OCI-LY1 (cell line): ENCODE results near the gene GPR27.

ENCODE experiments used
- H2AFZ ChIP-seq: fragments of 200-600 bp; sonication (generic), shearing (Covaris generic); 2 replicates; pipeline ENCODE4 v1.6.0; 2014; ENCODE audit warnings: antibody characterized with exemption, mild to moderate bottlenecking, low read length
- H3F3A ChIP-seq: fragments of 200-600 bp; sonication (generic), shearing (Covaris generic); 2 replicates; pipeline ENCODE4 v1.6.0; 2014; ENCODE audit warnings: mild to moderate bottlenecking, antibody characterized with exemption, low read length, moderate library complexity; ENCODE audit not compliant: insufficient read depth
- H3K27ac ChIP-seq: fragments of 200-600 bp; sonication (generic); 2 replicates; pipeline ENCODE4 v1.5.1; 2014; ENCODE audit warnings: low read length, mixed run types, mild to moderate bottlenecking, low read depth; ENCODE audit not compliant: poor library complexity, severe bottlenecking
- H3K27me3 ChIP-seq: fragments of 200-600 bp; sonication (generic); 2 replicates; pipeline ENCODE4 v1.6.0; 2014; ENCODE audit warnings: antibody characterized with exemption, mild to moderate bottlenecking, low read length, moderate library complexity; ENCODE audit not compliant: insufficient read depth
- H3K36me3 ChIP-seq: fragments of 200-600 bp; sonication (generic); 2 replicates; pipeline ENCODE4 v1.6.1; 2014; ENCODE audit warnings: mild to moderate bottlenecking, antibody characterized with exemption, low read length, moderate library complexity, mixed read lengths; ENCODE audit not compliant: insufficient read depth
- H3K4me1 ChIP-seq: fragments of 200-600 bp; sonication (generic); 2 replicates; pipeline ENCODE4 v1.5.1; 2014; ENCODE audit warnings: mild to moderate bottlenecking, low read length, moderate library complexity; ENCODE audit not compliant: insufficient read depth, severe bottlenecking
- H3K4me2 ChIP-seq: fragments of 200-600 bp; sonication (generic), shearing (Covaris generic); 2 replicates; pipeline ENCODE4 v1.6.1; 2014; ENCODE audit warnings: low read length
- H3K4me3 ChIP-seq: fragments of 200-600 bp; sonication (generic); 2 replicates; pipeline ENCODE4 v1.5.1; 2014; ENCODE audit warnings: low read length, low read depth, mild to moderate bottlenecking, mixed read lengths; ENCODE audit not compliant: poor library complexity, severe bottlenecking
- H3K79me2 ChIP-seq: fragments of 200-600 bp; shearing (Covaris generic); 2 replicates; pipeline ENCODE4 v1.6.1; 2016; ENCODE audit warnings: mixed run types, low read length, mixed read lengths; ENCODE audit not compliant: insufficient read depth
- H3K9ac ChIP-seq: fragments of 200-600 bp; sonication (generic), shearing (Covaris generic); 2 replicates; pipeline ENCODE4 v1.6.1; 2014; ENCODE audit warnings: mild to moderate bottlenecking, low read length, mixed read lengths
- H3K9me2 ChIP-seq: fragments of 200-600 bp; sonication (generic), shearing (Covaris generic); 2 replicates; pipeline ENCODE4 v1.6.1; 2014; ENCODE audit warnings: low read depth, mild to moderate bottlenecking, low read length, mixed read lengths
- H3K9me3 ChIP-seq: fragments of 200-600 bp; shearing (Covaris generic); 2 replicates; pipeline ENCODE4 v1.6.1; 2014; ENCODE audit warnings: low read length, mixed read lengths
- H4K20me1 ChIP-seq: fragments of 200-600 bp; sonication (generic), shearing (Covaris generic); 2 replicates; pipeline ENCODE4 v1.6.0; 2016; ENCODE audit warnings: mild to moderate bottlenecking, low read length; ENCODE audit not compliant: insufficient read depth
- CTCF ChIP-seq: fragments of 200-600 bp; sonication (generic), shearing (Covaris generic); IDR thresholded peaks from 2 replicates; pipeline ENCODE4 v1.5.1; 2017; ENCODE audit warnings: mild to moderate bottlenecking, antibody characterized with exemption, low read length, moderate library complexity, mixed read lengths
- EZH2 ChIP-seq: fragments of 200-600 bp; sonication (generic), shearing (Covaris generic); IDR thresholded peaks from 2 replicates; pipeline ENCODE4 v1.8.0; 2017; ENCODE audit warnings: borderline replicate concordance, mixed run types, mild to moderate bottlenecking, antibody characterized with exemption, low read length, moderate library complexity, mixed read lengths

Gene GPR27

GRCh38 chr3:71776538-71776937 is 22.9 kb downstream of the GPR27 start:
- Histone ChIP-seq H4K20me1 (no peaks in the 10 kb centered on the region), H3K27ac (no peak overlapping the region), H3K9me3 (no peaks in the 10 kb centered on the region)

GRCh38 chr3:71778353-71778752 is 24.7 kb downstream of the GPR27 start:
- H3K79me2 ChIP-seq, result no peaks in the 10 kb centered on the region
- no peaks in the 10 kb centered on the region for H3K4me1 ChIP-seq
- no peak overlapping the region for H3K9ac ChIP-seq
- TF ChIP-seq CTCF (no peak), EZH2 (no peak)
- H2AFZ ChIP-seq, result no peak overlapping the region
- no peaks in the 10 kb centered on the region for H4K20me1 ChIP-seq
- H3K27ac ChIP-seq, result no peak overlapping the region
- H3K4me3 ChIP-seq, result no peak overlapping the region
- H3K9me3 ChIP-seq, result no peaks in the 10 kb centered on the region
- no peaks in the 10 kb centered on the region for H3K36me3 ChIP-seq
- H3K4me2 ChIP-seq, result no peak overlapping the region
- H3K9me2 ChIP-seq, result no peaks in the 10 kb centered on the region
- H3F3A ChIP-seq, result no peaks in the 10 kb centered on the region
- no peaks in the 10 kb centered on the region for H3K27me3 ChIP-seq

More at GRCh38 chr3:71776538-71776937, 22.9 kb downstream of the GPR27 start:
- H3K4me3 ChIP-seq, result no peak overlapping the region
- no peak overlapping the region for H3K4me2 ChIP-seq
- no peaks in the 10 kb centered on the region for H3K4me1 ChIP-seq
- H2AFZ ChIP-seq, result no peak overlapping the region
- H3K36me3 ChIP-seq, result no peaks in the 10 kb centered on the region
- H3F3A ChIP-seq, result no peaks in the 10 kb centered on the region
- no peaks in the 10 kb centered on the region for H3K9me2 ChIP-seq
- H3K27me3 ChIP-seq, result no peaks in the 10 kb centered on the region
- TF ChIP-seq EZH2 (no peak), CTCF (no peak)
- H3K79me2 ChIP-seq, result no peaks in the 10 kb centered on the region
- no peak overlapping the region for H3K9ac ChIP-seq

GRCh38 chr3:71779674-71780377 is 26.2 kb downstream of the GPR27 start:
- no peak overlapping the region for H2AFZ ChIP-seq
- H3K9me2 ChIP-seq, result no peaks in the 10 kb centered on the region
- H3K27ac ChIP-seq, result no peak overlapping the region

More at GRCh38 chr3:71779674-71780377, 26.2 kb downstream of the GPR27 start:
- TF ChIP-seq EZH2 (no peak), CTCF (no peak)
- no peaks in the 10 kb centered on the region for H3K36me3 ChIP-seq
- no peaks in the 10 kb centered on the region for H3K4me1 ChIP-seq
- H3K27me3 ChIP-seq, result no peaks in the 10 kb centered on the region
- no peaks in the 10 kb centered on the region for H4K20me1 ChIP-seq
- no peaks in the 10 kb centered on the region for H3F3A ChIP-seq
- no peak overlapping the region for H3K4me3 ChIP-seq
- no peak overlapping the region for H3K9ac ChIP-seq
- no peaks in the 10 kb centered on the region for H3K9me3 ChIP-seq
- no peaks in the 10 kb centered on the region for H3K79me2 ChIP-seq
- H3K4me2 ChIP-seq, result no peak overlapping the region
